ENCODE data around the gene ATXN1. TPM values are rescaled to one million over a fixed set of nuclear protein-coding genes. Genes with fewer than 3 reads are reported as not detected.

Gene ATXN1
- total RNA-seq, 4 donors from 2014 or later, result 24.9 to 48.0 (median 36.8) TPM

DNA sequence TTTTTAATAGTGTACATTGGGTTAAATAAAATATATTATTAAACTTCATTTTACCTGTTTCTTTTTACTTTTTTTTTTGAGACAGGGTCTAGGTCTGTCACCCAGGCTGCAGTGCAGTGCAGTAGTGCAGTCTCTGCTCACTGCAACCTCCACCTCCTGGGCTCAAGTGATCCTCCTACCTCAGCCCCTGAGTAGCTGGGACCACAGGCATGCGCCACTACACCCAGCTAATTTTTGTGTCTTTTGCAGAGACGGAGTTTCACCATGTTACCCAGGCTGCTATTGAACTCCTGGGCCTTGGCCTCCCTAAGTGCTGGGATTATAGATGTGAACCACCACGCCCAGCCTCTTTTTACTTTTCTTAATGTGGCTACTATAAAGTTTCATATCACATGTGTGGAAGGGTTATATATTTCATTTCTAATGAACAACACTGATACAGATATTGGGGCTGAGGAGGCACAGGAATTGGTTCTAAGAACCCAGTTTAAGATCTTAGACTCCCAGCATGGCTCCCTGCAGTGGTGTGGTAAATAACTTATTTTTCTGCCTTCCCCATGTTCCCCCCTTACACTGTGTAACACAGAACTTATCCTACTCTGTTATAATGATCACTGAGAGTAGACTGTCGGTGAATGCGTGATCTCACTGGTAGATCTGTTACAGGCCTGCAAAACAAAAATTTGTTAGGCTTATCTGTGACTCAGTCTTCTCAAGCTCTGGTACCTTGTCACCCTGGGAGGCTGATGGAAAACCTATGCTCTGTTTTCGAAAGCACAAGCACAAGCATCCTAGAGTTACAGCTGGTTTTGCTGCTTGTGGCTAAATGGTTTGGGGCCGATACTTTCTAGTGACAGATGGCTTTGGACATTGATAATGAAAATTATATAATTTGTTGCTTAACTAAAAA lies 5.8 kb upstream of the ATXN1 start:
- WGBS, 2 donors, result 93 to 97% methylated on average over 7 of the region's 7 CpGs
- Histone ChIP-seq H3K27ac (no peak overlapping the region), H3K4me1 (peaks cover 0 to 47% (median 16%) of the 10 kb centered on the region in 4 donors), H3K9me3 (no peaks in the 10 kb centered on the region), H3K36me3 (no peaks in the 10 kb centered on the region), H3K4me3 (no peak overlapping the region), H3K27me3 (no peaks in the 10 kb centered on the region)
- TF ChIP-seq, protein P1, sequence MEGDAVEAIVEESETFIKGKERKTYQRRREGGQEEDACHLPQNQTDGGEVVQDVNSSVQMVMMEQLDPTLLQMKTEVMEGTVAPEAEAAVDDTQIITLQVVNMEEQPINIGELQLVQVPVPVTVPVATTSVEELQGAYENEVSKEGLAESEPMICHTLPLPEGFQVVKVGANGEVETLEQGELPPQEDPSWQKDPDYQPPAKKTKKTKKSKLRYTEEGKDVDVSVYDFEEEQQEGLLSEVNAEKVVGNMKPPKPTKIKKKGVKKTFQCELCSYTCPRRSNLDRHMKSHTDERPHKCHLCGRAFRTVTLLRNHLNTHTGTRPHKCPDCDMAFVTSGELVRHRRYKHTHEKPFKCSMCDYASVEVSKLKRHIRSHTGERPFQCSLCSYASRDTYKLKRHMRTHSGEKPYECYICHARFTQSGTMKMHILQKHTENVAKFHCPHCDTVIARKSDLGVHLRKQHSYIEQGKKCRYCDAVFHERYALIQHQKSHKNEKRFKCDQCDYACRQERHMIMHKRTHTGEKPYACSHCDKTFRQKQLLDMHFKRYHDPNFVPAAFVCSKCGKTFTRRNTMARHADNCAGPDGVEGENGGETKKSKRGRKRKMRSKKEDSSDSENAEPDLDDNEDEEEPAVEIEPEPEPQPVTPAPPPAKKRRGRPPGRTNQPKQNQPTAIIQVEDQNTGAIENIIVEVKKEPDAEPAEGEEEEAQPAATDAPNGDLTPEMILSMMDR (IDR thresholded peaks at IDR 0.05), result no peak
- TF ChIP-seq EP300 (IDR thresholded peaks at IDR 0.05) (no peak), POLR2A (IDR thresholded peaks at IDR 0.05) (no peak)
- DNase-seq (ENCODE audit: low spot score in 2 of 2), result no peak

DNA sequence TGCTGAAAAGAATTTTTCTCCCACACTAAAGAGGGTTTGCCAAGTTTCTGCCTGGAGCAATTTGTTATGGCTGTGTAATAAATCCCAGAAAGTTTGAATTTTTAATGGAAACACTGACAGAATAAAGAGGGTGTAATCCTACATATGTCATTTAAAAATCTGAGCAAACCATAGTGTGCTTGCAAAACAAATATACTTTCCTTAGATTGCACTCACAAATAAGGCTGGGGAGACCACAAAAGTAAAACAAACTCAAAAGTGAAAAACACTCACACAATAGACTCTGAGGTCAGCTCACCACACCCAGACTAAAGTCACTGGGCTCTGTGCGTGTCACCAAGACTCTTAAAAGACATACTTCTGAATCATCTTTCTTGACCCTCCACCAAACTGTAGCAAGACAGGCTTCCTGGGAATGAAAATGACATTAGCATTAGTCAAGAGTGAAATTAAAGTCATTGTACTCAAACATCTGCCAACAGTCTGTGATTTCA lies 4.8 kb upstream of the ATXN1 start:
- Histone ChIP-seq H3K27me3 (no peaks in the 10 kb centered on the region), H3K4me3 (no peak overlapping the region), H3K36me3 (no peaks in the 10 kb centered on the region), H3K9me3 (no peaks in the 10 kb centered on the region), H3K4me1 (peaks cover 0 to 48% (median 16%) of the 10 kb centered on the region in 4 donors), H3K27ac (no peak overlapping the region)
- no peak for TF ChIP-seq POLR2A (IDR thresholded peaks at IDR 0.05)
- TF ChIP-seq, protein P1 (IDR thresholded peaks at IDR 0.05), result no peak
- TF ChIP-seq EP300 (IDR thresholded peaks at IDR 0.05), result no peak
- WGBS, 2 donors, result 40 to 48% methylated on average over 1 of the region's 1 CpG
- DNase-seq (ENCODE audit: low spot score in 2 of 2), result no peak

DNA sequence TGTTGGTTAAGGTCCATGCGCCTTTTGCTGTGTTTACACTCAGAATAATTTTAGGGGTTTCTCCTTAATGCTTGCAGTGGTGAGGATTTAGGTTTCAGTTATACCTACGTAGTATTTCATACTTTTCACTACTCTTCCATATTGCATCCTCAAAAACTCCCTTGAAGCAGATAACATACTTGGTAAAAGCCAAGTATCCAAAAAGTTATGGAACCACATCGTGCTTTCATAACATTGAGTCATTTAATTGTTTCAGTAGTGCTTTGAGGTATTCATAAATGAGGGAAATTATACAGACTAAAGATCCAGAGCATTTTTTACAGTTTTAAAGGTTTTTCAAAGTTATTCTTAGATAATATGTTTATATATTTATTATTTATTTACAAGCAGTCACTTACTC lies 4.0 kb upstream of the ATXN1 start:
- TF ChIP-seq, protein P1 (IDR thresholded peaks at IDR 0.05), result no peak
- TF ChIP-seq EP300 (IDR thresholded peaks at IDR 0.05), result no peak
- no peak for TF ChIP-seq POLR2A (IDR thresholded peaks at IDR 0.05)
- 93 to 94% methylated on average over 3 of the region's 3 CpGs for WGBS, 2 donors
- Histone ChIP-seq H3K27ac (no peak overlapping the region), H3K9me3 (no peaks in the 10 kb centered on the region), H3K27me3 (no peaks in the 10 kb centered on the region), H3K4me1 (peaks cover 0 to 39% (median 16%) of the 10 kb centered on the region in 4 donors), H3K4me3 (no peak overlapping the region), H3K36me3 (no peaks in the 10 kb centered on the region)
- DNase-seq (ENCODE audit: low spot score in 2 of 2), result no peak

DNA sequence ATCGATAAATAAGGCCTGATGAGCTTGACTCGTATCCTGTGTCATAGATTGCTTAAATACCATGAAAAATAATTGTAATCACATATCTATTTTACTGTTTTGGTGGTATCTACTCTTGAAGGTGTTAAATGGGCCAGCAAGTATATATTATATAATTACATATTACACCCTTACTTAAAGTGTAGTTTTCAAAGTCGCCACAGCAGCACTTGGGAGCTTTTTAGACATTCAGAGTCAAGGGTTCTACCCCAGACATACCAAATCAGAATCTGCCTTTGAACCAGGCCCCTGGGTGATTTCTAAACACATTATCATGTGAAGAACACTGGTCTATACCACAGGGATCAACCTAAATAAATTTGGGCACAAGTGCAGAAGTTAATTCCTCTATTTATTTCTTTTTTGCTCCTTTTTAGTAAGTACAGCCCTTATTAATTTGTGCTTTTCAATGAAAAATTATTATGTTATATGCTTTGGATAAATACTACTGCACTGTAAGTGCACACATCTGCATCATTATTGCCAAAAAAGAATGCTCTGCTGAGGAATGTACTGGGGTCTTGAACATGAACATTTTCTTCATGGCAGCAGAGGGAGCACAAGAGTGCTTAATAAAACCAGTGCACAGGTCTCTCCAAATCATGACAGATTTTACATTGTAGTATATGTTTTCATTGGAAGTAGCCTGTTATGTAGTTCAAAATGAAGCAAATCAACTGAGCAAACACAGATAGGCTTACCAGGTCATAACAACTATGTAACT lies 3.1 kb upstream of the ATXN1 start:
- TF ChIP-seq, protein P1 (IDR thresholded peaks at IDR 0.05), result peak in 4 of 5 experiments; percentile 9 to 31 (median 22)
- TF ChIP-seq POLR2A (IDR thresholded peaks at IDR 0.05), result no peak
- no peak overlapping the region for H3K4me3 ChIP-seq
- H3K27me3 ChIP-seq, result no peaks in the 10 kb centered on the region
- no peaks in the 10 kb centered on the region for H3K9me3 ChIP-seq
- no peaks in the 10 kb centered on the region for H3K36me3 ChIP-seq
- peaks cover 0 to 30% (median 12%) of the 10 kb centered on the region in 4 donors for H3K4me1 ChIP-seq
- no peak for DNase-seq (ENCODE audit: low spot score in 2 of 2)
- WGBS, 2 donors, result 78 to 83% methylated on average over 3 of the region's 3 CpGs
- no peak overlapping the region for H3K27ac ChIP-seq
